IgD-negative memory B cell (primary cell): ENCODE results near the gene CD58. TPM values are rescaled to one million over a fixed set of nuclear protein-coding genes. Genes with fewer than 3 reads are reported as not detected.

Experiments used
- H3K27ac Mint-ChIP-seq, 3 donors: one replicate each; pipeline ENCODE4 v1.8.0; 2020 to 2022; ENCODE audit warnings: mild to moderate bottlenecking in 3 of 3, mixed read lengths in 3 of 3, moderate library complexity in 1 of 3
- H3K27me3 Mint-ChIP-seq: one replicate; pipeline ENCODE4 v1.8.0; 2021; ENCODE audit warnings: mixed read lengths
- H3K36me3 Mint-ChIP-seq: one replicate; pipeline ENCODE4 v1.8.0; 2020; ENCODE audit warnings: mild to moderate bottlenecking, mixed read lengths
- H3K4me1 Mint-ChIP-seq, 3 donors: one replicate each; pipeline ENCODE4 v1.8.0; 2020 to 2022; ENCODE audit warnings: mixed read lengths in 3 of 3, mild to moderate bottlenecking in 1 of 3
- H3K4me3 Mint-ChIP-seq, 4 donors: one replicate each; pipeline ENCODE4 v1.8.0; 2020 to 2022; ENCODE audit warnings: mild to moderate bottlenecking in 4 of 4, mixed read lengths in 4 of 4, moderate library complexity in 3 of 4
- H3K9me3 Mint-ChIP-seq, 3 donors: one replicate each; pipeline ENCODE4 v1.8.0; 2020 to 2021; ENCODE audit warnings: mixed read lengths in 3 of 3, mild to moderate bottlenecking in 1 of 3
- polyA plus RNA-seq: library from polyadenylated mRNA; unstranded; fragments of 300-500 nt; fragmentation: Illumina TruSeq; gene quantifications from one replicate; pipeline ENCODE4 v1.2.3, GENCODE V29; 2021

Gene CD58
- polyA plus RNA-seq, 1 donor from 2014 or later, result 29.5 TPM

DNA sequence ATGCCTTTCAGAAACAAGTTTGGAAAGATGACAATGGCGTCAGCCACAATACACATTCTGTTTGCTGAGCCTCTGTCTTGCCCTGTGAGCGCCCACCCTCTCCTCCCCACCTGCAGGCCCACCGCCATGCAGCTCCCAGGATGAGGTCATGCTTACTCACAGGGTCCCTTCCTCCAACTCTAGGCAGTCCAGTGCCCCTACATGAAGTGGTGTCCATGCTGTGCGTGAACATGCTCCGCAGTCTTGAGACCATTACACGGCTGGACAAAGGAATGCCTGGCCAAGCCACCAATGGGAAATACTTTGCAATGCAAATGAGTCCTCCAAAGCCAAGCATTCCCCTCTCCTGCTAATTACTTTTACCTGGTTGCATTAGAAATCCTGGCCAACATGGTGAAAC, 92.2 kb downstream of the CD58 start:
- H3K9me3 Mint-ChIP-seq, result no peaks in the 10 kb centered on the region
- H3K27ac Mint-ChIP-seq, result no peak overlapping the region
- H3K4me1 Mint-ChIP-seq, result no peaks in the 10 kb centered on the region
- no peak overlapping the region for H3K4me3 Mint-ChIP-seq
- H3K36me3 Mint-ChIP-seq, result no peaks in the 10 kb centered on the region
- H3K27me3 Mint-ChIP-seq, result no peaks in the 10 kb centered on the region

DNA sequence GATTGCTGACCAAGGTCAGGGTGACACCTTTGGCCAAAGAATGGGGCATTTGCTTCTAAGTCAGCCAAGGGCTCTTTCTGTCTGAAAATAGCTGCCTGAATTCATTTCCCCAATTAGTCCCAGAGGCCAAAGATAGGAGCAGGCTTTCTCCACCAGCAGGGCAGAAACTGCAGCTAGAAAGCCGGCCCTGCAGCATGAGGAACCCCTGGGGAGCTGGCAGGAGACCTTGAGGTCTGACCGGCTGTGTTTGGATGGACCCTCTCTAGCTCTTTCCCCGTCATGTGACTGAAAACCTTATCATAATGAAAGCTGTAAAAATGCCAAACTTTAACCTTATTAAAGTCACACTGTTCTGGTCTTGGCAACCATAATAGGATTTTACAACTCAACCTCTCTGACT, 93.4 kb downstream of the CD58 start:
- Mint-ChIP-seq H3K4me3 (no peak overlapping the region), H3K36me3 (no peaks in the 10 kb centered on the region), H3K9me3 (no peaks in the 10 kb centered on the region), H3K4me1 (no peaks in the 10 kb centered on the region), H3K27ac (no peak overlapping the region), H3K27me3 (no peaks in the 10 kb centered on the region)

DNA sequence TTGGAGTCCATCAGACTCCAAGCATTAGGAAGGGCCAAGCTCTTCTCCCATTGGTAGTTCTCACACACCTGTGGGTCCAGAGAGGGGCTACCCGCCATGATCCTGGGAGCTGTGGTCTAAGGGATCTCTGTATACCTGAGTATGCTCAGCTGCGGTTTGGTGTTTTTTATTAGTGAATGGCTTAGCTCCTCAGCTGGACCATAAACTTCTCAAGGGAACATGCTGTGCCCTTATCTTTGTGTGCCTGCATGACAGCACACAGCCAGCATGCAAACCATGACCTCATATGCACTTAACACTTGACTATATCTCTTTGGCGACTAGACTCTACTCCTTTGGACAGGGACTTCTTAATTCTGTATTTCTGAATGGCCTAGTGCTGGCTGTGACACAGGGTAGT, 94.5 kb downstream of the CD58 start:
- H3K27me3 Mint-ChIP-seq, result no peaks in the 10 kb centered on the region
- no peaks in the 10 kb centered on the region for H3K4me1 Mint-ChIP-seq
- no peak overlapping the region for H3K27ac Mint-ChIP-seq
- no peaks in the 10 kb centered on the region for H3K9me3 Mint-ChIP-seq
- H3K4me3 Mint-ChIP-seq, result no peak overlapping the region
- H3K36me3 Mint-ChIP-seq, result no peaks in the 10 kb centered on the region

DNA sequence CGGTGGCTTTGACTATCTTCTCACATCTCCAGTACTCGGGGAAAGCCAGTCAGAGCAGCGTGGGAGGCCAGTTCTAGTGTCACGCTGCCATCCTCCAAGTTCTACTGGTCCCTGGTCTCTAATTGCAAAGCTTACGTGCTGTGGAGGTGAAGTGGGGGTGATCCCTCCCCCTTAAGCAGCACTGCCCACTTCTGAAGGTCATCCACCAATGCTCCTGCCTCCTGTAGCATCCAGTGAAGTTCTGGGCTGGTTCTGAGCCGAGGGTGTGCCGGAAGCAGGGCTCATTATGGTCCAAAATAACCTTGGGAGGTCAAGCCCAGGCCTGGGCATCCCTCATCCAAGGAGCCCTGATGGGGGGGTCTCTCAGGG, 95.0 kb downstream of the CD58 start:
- no peaks in the 10 kb centered on the region for H3K9me3 Mint-ChIP-seq
- no peaks in the 10 kb centered on the region for H3K4me1 Mint-ChIP-seq
- H3K36me3 Mint-ChIP-seq, result no peaks in the 10 kb centered on the region
- no peak overlapping the region for H3K4me3 Mint-ChIP-seq
- H3K27ac Mint-ChIP-seq, result no peak overlapping the region
- H3K27me3 Mint-ChIP-seq, result no peaks in the 10 kb centered on the region

GRCh38 chr1:116474921-116475849, 95.6 kb downstream of the CD58 start:
- Mint-ChIP-seq H3K9me3 (no peaks in the 10 kb centered on the region), H3K36me3 (no peaks in the 10 kb centered on the region), H3K27ac (no peak overlapping the region), H3K27me3 (no peaks in the 10 kb centered on the region), H3K4me3 (no peak overlapping the region), H3K4me1 (no peaks in the 10 kb centered on the region)

- Mint-ChIP-seq H3K27me3 (peaks cover 1% of the 10 kb centered on the region), H3K4me3 (no peak overlapping the region), H3K36me3 (no peaks in the 10 kb centered on the region), H3K9me3 (no peaks in the 10 kb centered on the region), H3K4me1 (no peaks in the 10 kb centered on the region), H3K27ac (no peak overlapping the region)
Measured at GRCh38 chr1:116472431-116472961, 98.3 kb downstream of the CD58 start.

DNA sequence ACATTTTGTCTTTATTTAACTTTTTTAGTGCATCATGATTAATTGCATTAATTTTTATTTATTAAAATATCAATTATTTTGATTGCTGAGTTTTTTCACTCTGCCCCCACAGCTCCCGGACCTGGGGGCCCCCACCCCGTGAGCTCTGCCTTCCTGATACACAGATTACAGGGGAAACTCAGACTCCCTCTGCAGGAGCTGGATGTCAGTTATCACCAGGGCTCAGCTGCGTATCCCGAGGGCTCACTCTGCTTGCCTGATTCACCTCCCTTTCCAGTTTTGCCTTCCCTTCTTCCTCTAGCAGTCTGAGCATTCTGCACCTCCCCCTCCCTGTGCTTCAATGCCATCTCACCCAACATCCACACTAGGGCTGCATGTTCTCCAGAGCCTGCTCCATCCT, 99.6 kb downstream of the CD58 start:
- H3K9me3 Mint-ChIP-seq, result peaks cover 0 to 3% (median 0%) of the 10 kb centered on the region in 3 donors
- H3K4me3 Mint-ChIP-seq, result no peak overlapping the region
- no peak overlapping the region for H3K27ac Mint-ChIP-seq
- H3K36me3 Mint-ChIP-seq, result peaks cover 2% of the 10 kb centered on the region
- H3K4me1 Mint-ChIP-seq, result no peaks in the 10 kb centered on the region
- H3K27me3 Mint-ChIP-seq, result peaks cover 1% of the 10 kb centered on the region

DNA sequence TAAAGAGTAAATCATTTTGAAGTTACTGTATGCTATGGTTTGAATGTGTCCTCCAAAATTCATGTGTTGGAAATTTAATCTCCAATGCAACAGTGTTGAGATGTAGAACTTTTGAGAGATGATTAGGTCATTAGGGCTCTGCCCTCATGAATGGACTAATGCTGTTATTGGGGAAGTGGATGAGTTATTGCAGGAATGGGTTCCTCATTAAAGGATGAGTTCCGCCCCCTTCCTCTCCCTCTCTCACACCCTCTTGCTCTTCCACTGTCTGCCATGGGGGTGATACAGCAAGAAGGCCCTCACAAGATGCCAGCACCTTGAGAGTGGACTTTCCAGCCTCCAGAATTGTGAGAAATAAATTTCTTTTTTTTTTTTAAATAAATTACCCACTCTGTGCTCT, 100.2 kb downstream of the CD58 start:
- Mint-ChIP-seq H3K27ac (no peak overlapping the region), H3K9me3 (peaks cover 0 to 3% (median 0%) of the 10 kb centered on the region in 3 donors), H3K4me3 (no peak overlapping the region), H3K27me3 (peaks cover 1% of the 10 kb centered on the region), H3K36me3 (peaks cover 2% of the 10 kb centered on the region), H3K4me1 (no peaks in the 10 kb centered on the region)

DNA sequence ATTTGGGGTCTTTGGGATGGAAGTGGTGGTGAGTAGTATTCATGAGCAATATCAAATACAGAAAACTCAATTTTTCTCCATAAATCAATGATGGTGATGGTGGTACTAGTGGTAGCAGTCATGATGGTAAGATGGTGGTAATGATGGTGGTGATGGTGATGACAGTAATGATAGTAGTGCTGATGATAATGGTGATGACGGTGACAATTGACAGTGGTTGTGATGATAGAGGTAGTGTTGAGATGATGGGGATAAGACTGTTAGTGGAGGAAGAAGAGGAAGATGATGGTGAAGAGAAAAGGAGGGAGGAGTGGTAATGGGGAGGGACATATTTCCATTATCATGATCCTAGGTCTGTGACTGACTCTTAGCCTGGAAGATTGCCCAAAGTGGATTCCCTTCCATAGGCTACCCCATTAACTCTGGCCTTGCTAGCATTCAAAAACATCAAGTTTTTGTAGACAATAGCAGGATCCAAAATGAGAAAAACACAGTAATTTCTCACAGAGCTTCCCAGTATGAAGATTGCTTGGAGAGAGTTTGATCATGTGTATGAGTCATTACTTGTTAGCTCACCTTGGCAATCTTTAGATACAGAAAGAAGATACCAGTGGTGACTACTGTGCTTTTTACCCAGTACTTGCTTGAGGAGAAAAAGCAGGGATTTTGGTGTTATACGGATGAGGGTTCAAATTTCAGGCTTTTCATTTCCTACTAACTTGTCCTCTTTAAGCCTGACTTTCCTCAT, 103.8 kb downstream of the CD58 start:
- Mint-ChIP-seq H3K27ac (no peak overlapping the region), H3K9me3 (peaks cover 0 to 3% (median 0%) of the 10 kb centered on the region in 3 donors), H3K27me3 (peaks cover 1% of the 10 kb centered on the region), H3K36me3 (peaks cover 2% of the 10 kb centered on the region), H3K4me1 (no peaks in the 10 kb centered on the region), H3K4me3 (no peak overlapping the region)

- Mint-ChIP-seq H3K4me3 (no peak overlapping the region), H3K27ac (no peak overlapping the region), H3K27me3 (peaks cover 1% of the 10 kb centered on the region), H3K9me3 (peaks cover 0 to 3% (median 0%) of the 10 kb centered on the region in 3 donors), H3K4me1 (no peaks in the 10 kb centered on the region), H3K36me3 (peaks cover 2% of the 10 kb centered on the region)
Measured at GRCh38 chr1:116465845-116466685, 104.8 kb downstream of the CD58 start.

DNA sequence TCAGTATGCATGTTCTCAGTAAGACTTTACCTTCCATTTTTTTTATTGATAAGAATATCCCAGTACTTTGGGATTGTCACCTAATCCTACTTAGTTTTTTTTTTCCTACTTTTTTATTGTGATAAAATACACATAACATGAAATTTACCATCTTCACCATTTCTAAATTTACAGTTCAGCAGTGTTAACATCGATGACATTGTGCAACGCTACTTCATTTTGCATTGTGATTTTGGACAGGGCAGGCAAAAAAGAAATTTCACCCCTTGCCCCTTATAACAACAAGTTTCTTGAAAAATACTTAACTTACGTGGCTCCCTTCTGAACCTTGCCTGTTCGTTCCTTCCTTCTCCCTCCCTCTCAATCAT, 105.4 kb downstream of the CD58 start:
- peaks cover 0 to 3% (median 0%) of the 10 kb centered on the region in 3 donors for H3K9me3 Mint-ChIP-seq
- H3K27ac Mint-ChIP-seq, result no peak overlapping the region
- H3K4me3 Mint-ChIP-seq, result no peak overlapping the region
- no peaks in the 10 kb centered on the region for H3K4me1 Mint-ChIP-seq
- H3K36me3 Mint-ChIP-seq, result peaks cover 2% of the 10 kb centered on the region
- H3K27me3 Mint-ChIP-seq, result peaks cover 1% of the 10 kb centered on the region

Other genes starting within 250 kb of the CD58 start
- gene ATP1A1, start 197.8 kb downstream of the CD58 start, polyA plus RNA-seq, result 29.9 TPM
- not detected for gene IGSF3, start 96.7 kb upstream of the CD58 start, polyA plus RNA-seq
- gene CD2, start 183.4 kb upstream of the CD58 start, polyA plus RNA-seq, result 6.6 TPM